Activated CD4-positive, alpha-beta T cell treated with anti-CD3 and anti-CD28 coated beads, Interleukin-2, amount 50 U/mL, for 1 hour (primary cell): ENCODE data around the gene AHNAK.

Source experiments
- DNase-seq: peaks from one replicate; pipeline ENCODE4 v3.0.0-alpha.2; 2020

The AHNAK gene

DNA sequence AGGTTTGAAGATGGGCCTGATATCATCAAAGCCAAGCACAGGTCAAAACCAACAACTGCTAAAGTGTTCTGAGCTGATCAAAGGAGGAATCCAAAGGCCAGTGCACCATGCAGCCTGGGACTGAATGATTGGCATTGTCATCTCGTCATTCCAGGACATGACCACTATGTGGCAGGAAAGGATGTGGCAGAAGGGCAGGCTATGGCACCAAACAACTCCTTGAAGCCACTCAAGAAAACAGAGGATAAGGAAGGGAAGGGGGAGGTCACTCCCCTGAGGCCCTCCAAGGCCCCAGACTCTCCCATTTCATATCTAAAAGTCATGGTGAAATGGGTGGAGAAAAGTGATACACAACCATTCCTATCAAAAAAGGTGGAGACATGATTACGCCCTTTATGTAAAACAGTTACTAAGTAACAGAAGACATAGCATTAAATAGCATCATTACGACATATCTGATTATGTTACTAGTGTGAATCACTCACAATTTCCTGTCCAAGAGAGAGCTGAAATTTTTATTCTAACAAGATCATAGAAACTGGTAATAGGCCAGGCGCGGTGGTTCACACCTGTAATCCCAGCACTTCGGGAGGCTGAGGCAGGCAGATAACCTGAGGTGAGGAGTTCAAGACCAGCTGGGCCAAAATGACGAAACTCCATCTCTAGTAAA, 49.3 kb downstream of the AHNAK start:
- no peak for DNase-seq

DNA sequence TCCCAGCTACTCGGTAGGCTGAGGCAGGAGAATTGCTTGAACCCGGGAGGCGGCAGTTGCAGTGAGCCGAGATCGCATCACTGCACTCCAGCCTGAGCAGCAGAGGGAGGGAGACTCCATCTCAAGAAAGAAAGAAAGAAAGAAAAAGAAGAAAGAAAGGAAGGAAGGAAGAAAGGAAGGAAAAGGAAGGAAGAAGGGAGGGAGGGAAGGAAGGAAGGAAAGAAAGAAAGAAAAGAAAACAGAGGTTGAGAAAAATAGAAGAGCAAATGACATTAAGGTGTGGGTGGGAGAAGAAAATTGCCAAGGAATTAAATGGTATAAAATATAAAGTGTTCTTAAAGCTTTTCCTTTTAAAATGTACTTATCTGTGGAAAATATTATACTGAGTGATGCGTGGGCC, 49.9 kb downstream of the AHNAK start:
- DNase-seq = no peak

DNA sequence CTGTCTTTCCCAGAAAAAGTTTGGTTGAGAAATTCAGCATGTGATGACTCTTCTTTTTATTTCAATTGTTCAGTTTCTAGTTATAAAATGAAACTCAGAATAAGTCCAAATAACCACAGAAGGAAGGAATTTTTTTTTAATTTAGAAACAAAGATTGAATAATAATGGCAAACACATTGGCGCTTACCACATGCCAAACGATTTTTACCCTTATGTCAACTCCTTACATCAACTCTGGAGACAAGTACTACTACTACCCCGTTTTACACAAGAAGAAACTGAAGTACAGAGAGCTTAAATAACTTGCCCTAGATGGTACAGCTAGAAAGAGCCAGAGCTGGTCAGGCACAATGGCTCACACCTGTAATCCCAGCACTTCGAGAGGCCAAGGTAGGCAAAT, 52.4 kb downstream of the AHNAK start:
- no peak for DNase-seq

DNA sequence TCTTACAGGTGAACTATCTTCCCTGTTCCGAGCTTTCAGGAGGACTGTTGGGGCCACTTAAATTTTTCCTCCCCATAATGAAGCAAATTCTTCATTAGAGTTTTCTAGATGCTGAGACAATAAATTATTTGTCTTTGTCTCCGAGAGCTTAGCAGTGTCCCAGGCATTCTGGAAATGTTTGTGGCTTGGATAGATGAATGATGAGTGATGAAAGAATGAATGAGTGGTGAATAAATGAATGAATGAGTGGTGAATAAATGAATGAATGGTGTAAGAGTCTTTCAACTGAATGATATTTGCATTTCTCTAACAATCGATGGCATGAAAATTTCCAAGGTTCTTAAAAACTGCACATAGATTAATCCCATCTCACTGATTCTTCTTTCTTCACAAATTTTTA, 52.8 kb downstream of the AHNAK start:
- DNase-seq = no peak

DNA sequence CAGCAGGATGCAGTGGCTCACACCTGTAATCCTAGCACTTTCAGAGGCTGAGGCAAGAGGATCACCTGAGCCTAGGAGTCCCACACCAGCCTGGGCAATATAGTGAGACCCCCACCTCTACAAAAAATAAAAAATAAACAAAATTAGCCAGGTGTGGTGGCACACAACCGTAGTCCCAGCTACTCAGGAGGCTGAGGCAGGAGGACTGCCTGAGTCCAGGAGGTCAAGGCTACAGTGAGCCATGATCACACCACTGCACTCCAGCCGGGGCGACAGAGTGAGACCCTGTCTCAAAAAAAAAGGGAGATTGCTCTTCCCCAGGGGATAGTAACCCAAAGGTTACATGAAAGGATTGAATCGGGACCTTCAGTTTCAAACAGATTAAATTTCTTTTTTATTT, 54.0 kb downstream of the AHNAK start:
- DNase-seq = no peak

DNA sequence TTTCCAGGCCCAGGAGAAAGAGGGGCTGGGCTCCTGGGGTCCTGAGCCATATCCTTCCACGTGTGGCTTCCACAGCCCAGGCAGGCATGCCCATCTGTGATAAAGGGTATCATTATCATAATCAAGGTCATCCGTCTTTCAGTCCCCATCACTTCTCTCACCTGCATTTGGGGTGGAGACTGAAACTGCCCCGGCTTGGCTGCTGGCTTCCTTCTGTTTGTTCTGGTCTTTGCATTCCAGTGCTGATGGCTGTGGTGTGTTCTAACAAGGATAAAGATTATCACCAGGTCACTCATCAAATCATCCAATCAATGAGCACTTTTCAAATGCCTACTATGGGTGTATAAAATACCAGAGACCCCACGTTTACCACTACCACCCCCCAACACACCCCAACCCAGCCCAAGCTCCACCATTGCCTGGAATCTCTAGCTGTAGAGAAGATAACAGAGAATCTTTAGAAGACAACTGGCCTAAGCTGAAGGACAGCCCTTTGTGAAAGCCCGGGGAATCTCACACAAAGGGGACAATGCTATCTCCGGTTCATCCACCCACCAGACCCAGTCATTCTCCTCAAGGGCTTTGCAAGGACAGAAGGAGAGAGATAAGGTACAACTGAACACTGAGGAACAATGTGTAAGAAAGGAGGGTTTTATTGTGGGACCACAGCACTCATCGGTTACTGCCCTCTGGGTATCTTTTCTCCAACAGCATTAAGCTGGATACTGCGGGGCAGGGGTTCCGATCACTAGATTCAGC, 54.9 kb downstream of the AHNAK start:
- DNase-seq = no peak

DNA sequence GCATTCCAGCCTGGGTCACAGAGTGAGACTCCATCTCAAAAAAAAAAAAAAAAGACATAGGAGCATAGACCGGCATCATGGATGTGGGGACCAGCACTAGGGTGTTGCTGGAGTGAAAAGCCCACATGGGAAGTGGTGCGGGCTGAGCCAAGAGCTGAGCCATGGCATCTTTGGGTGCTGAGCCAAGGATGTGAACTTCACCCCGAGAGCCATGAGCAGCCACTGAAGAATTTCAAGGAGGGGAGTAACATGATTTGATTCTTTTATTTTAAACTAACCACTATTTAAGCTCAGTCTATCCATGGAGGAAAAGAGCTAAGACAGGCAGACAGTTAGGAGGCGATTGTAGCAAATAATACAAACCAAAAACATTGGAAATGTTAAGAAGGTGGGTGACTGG, 57.4 kb downstream of the AHNAK start:
- no peak for DNase-seq

DNA sequence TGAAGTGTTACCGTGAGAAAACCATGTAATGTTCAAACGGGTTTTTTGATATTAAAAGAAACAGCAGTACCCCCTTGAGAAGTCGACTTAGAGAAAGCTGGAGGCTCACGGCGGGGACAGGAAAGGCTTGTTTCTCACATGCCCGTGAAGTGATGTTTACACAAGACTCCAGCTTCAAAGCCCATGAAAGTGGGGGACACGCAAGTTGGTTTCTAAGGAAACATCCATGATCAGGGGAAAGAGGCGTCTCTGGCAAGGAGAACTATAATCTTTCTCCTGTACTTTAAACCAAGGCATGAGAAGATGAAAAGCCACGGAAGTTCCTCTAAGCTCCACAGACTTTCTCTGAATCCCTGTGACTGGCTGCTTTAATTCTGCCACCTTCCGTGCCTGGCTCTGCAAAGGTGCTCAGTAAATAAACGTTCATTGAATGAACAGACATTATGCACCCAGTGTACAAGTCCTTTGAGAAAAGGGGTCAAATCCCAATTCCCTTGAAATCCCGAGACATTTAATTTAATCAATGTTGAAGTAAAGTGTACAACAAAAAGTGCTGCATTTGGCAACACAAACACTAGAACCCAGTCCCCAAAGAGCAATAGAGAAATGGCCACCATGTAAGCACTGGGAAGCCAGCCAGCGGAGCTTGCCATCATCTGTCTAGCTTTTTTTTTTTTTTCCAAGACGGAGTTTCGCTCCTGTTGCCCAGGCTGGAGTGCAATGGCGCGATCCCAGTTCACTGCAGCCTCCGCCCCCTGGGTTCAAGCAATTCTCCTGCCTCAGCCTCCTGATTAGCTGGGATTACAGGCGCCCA, 58.7 kb downstream of the AHNAK start:
- DNase-seq = no peak

DNA sequence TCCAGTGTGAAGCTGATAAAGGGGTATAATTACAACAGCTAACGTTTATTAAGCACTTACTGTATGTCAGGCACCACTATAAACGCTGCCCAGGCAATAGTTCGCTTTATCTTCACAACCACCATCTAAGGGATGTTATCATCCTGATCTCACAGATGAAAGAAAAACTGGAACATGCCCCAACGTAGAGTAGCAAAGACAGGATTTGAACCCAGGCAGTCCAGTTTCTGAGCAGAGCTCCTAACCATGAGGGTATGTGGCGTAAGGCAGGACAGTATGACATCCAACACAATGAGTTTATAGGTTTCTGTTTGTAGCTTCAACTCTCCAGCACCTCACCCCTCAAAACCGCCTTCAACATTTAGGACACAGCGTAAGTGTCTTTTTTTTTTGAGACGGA, 59.5 kb downstream of the AHNAK start:
- no peak for DNase-seq

DNA sequence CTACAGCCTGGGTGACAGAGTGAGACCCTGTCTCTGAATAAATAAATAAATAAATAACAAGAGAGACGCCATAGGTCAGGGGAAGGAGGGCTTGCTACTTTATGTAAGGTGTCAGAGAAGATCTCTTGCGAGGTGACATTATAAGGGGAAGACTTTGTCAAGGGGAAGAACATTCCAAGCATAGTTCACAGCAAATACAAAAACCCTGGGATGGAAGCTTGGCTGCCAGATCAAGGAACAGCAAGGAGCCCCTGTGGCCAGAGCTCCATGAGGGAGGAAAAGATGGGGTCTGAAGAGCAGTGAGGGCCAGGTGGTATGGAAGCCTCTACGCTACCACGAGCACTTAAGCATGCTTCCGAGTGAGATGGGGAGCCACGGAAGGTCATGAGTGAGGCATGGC, 62.3 kb downstream of the AHNAK start:
- no peak for DNase-seq

DNA sequence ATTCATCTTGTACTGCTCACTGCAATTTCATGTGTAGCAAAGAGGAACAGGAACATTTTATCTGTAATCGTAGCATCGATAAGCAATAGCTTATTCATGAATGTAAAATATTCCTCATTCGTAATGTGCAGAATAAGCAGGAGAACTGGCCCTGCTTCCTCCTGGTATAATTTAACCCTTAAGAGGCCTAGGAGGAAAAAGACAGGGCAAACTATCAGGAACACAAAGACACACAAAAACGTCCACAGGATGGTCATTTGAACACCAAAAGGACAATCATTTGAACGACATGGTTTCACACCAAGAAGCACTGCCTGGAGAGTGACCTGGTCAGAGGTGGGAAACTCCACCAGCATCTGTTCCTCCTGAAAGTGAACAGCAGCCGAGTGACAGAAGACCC, 63.9 kb downstream of the AHNAK start:
- DNase-seq = no peak

DNA sequence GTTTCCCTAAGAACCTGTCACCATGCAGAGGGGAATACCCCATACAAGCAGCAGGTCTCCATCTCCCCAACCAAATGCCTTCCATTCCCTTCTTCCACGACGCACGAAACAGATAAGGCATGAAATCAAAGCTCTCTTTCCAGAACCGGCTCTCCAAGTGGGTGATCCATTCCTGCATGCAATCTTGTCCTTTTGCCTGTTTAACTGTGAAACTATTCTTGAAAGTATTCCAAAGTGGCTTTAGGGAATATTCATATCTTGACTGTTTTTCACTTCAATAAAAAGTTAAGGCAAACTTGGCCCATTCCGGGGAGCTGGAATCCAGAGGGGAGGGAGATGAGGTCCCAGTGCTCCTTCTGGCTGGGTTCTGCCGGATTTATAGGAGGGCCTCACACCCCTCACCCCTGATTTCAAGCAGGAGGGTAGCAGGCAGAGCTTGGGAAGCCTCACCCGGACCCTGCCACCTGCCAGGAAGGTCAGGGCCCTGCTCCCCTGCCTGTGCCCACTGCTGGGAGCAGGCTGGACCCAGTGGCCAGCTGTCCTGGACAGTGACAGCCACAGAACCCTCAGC, 66.9 kb downstream of the AHNAK start:
- no peak for DNase-seq

DNA sequence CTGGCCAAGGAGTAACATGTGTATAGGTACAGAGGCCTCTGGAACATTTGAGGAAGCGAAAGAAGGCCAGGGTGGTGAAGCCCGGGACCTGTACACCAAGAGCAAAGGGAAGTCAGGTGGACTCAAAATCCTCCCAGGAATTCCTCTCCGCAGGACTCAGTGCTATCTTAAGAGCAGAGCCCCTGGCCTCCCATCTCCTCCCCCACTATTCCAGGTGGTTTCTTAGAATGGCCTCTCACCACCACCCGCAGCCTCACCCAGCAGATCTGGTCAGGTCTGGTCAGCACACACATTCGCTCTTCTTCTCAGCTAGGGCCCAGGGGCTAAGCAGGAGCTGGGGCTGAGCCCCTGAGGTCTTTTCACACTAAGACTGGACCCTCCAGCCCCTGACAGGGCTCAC, 68.7 kb downstream of the AHNAK start:
- DNase-seq = no peak

DNA sequence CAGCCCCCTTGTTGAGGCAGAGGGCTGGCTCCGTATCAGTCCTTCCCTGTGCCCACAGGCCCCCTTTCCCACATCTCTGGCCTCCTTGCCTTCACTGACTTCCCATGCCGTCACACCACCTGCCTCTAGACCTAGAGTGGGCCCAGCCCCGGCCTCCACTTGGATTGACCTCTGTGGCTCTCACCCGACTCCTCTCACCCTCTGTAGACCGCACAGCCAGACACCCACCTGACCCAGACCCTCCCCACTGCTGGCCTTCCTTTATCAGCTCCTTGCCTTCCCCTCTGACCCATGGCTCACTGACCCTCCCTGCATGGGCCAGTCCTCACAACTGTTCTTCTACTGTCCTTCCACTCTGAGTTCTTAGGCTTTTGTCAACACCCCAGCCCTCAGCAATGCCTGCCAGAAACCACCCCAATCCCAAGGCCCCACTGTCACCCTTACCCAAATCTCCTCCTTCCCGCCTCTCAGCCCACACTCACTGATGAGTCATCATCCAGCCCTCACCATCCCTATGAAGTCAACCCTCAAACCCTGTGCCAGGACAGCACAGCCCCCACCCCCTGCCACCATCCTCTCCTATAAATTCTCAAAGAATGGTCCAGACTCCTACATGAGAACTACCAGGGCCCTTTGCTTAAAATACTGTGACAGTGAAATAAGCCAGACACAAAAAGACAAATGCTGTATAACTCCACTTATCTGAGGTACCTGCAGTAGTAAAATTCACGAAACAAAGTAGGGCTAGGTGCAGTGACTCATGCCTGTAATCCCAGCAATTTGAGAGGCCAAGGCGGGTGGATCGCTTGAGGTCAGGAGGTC, 74.3 kb downstream of the AHNAK start:
- DNase-seq = no peak

DNA sequence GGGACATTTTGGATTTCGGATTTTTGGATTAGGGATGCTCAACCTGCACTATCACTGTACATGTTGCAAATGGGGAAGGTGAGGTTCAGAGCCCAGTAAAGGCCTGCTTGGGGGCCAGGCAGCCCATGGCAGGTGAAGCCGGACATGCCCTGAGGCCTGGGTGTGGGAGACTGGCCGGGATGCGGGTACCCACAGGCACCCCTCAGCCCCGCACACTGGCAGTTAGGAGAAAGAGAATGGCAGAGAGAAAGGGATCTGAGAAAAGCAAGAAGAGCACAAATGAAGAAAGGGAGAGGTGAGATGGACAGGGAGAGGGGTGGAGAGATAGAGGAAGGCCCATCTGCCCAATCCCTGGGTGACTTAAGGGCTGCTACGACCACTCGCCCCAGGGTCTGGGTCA, 75.0 kb downstream of the AHNAK start:
- no peak for DNase-seq

DNA sequence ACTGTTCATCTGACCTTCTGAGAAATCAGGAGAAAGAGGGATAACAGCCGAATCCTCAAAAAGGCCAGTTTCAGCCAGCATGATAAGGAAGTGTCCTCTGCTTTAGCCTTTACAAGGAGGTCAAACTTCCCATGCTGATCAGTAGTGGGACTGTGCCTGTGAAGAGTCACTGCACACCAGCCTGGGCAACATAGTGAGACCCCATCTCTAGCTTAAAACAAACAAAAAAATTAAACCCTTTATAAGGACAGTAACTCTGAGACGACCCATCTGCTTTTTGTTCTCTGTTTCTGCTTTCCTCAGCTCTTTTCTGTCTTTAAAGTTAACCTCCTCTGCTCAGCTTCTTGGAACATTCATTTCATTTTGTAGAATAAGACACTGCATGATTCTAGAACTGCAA, 78.0 kb downstream of the AHNAK start:
- DNase-seq = no peak

DNA sequence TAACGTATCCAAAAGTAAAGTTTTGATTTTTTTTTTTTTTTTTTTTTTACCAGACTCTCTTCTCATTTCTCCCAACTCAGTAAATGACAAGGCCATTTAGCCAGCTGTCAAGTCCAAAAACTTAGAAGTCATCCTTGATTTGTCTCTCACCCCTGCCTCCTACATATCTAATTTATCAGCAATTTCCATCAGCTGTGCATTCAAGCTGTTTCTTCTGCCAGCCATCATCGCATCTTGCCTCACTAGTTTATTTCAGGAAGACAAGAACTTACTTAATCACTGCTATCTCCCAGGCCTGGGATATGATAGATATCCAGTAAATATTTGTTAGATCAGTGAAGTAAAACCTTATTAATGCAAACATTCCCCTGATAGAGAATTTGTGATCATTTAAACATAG, 80.2 kb downstream of the AHNAK start:
- no peak for DNase-seq

DNA sequence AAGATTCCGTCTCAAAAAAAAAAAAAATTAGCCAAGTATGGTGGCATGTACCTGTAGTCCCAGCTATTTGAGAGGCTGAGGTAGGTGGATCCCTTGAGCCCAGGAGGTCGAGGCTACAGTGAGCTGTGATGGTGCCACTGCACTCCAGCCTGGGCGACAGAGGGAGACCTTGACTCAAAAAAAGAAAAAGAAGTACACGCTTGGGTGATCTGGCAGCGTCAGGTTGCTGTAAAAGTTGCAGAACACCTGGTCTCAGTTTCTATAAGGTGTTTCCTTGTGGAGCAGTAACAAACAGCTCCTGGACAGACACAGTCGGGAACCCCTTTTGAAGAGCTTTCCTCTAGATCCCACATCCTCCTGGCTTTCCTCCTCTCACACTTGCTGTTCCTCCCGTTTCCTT, 82.0 kb downstream of the AHNAK start:
- no peak for DNase-seq

DNA sequence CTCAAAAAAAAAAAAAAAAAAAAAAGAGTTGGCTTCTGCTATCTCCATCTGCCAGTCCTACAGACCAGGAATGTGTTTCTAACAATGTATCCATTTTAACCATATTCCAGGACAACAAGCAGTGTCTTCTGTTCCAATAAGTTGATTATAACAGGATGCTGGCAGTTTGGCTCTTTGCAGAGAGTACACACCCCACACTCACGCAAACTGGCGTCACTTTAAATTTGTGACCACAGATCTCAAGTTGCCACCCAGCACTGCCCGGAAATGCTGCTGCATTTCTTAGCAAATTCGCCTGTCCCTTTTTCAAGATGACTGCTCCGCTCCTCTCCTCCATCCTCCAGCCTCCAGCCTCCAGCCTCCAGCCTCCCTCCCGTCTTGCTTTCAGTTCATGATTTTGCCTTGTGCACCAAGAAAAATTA, 83.5 kb downstream of the AHNAK start:
- no peak for DNase-seq

DNA sequence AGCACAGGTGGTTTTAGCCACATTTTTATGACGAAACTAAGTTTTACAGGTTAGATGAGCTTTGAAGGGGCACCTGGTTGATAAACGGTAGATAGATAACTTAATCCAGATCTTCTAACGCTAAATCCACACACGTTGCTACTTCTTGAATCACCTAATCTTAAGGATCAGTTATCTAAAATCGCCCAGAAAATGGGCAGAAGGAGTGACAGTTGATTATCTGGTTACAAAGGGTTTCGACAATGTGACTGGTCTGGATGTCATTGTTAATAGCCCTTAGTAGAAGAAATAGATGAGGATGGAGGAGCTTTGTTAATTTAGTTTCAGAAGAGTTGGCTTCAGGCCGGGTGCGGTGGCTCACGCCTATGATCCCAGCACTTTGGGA, 84.1 kb downstream of the AHNAK start:
- DNase-seq = no peak

DNA sequence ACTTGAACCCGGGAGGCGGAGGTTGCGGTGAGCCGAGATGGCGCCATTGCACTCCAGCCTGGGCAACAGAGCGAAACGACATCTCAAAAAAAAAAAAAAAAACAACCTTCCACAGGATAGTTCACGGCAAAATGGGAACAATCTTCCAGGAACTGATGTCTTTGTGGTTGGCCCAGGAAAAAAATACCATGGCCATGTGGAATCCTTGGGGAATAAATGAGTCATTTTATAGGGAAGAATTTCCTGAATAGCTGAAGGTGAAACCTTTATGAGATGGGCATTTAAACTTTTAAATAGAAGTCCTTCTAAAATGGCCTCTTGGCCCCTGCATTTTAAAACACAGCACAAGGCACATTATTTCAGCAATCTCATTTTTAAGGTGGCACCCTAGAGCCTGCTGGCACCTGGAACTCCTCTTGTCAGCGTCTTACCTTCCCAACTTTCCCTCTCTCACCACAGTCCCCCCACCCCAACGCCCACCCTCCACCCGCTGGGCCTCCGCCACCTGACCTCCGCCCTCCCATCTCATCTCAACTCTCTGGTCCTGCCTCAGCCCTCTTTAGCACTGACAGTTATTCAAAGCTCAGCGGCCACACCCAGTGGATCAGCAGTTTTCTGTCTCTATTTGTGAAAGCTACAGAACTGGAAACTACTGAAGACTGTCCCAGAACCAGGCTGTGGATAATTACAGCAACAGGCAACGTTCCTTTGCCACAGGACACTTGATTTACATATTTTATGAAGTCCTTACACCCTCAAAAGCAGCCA, 84.7 kb downstream of the AHNAK start:
- DNase-seq = no peak

DNA sequence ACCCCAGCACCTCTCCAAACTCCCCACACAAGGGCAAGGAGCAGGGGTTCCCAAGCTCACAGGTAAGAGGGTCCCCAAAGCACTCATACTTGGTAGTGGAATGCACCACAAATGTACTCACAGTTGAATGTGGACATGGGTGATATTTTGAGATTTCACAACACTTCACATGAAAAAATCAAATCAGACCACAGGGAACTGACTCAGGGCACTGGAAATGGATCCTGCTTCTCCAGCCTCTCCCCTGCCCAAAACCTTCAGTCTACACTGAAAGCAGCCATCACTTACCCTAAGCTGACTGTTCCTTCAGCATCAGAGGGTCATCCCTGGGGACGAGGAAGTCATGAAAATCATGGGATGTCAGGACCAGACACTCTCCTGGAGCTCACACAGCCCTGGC, 87.5 kb downstream of the AHNAK start:
- no peak for DNase-seq
